Measurements from ENCODE around the gene NLRX1.

Gene NLRX1

GRCh38 chr11:119121008-119121810 is 47.3 kb upstream of the NLRX1 start, which contains the start of gene HINFP:
TSS of gene HINFP (plus strand) at chr11:119121580. CDS start at chr11:119126945, 5,365 bp downstream.
- no peaks in the 10 kb centered on the region for H3K27me3 ChIP-seq (replicated peaks; ENCODE audit: insufficient read depth, low read length)
- peak within 1 kb of the TSS; percentile 72 for H3K9ac ChIP-seq (ENCODE audit: low read length)
- no peaks in the 10 kb centered on the region for H3K9me3 ChIP-seq (replicated peaks; ENCODE audit: insufficient read depth, low read length)
- H3K36me3 ChIP-seq (replicated peaks; ENCODE audit: insufficient read depth, low read length): peaks cover 5% of the 10 kb centered on the region; the same call in 1 of the 2 replicates
- H2AFZ ChIP-seq (ENCODE audit: low read length): peak within 1 kb of the TSS; percentile 82
- H3K9me2 ChIP-seq (replicated peaks; ENCODE audit: insufficient read depth, low read length): no peaks in the 10 kb centered on the region
- peak; percentile 99 for DNase-seq
- H3K27ac ChIP-seq (ENCODE audit: low read length): peak within 1 kb of the TSS; percentile 54; the same call in 1 of the 2 replicates
- peak within 1 kb of the TSS; percentile 96 for H3K4me2 ChIP-seq (ENCODE audit: low read depth, low read length)
- H4K20me1 ChIP-seq (ENCODE audit: insufficient read depth, low read length): no peaks in the 10 kb centered on the region
- peaks cover 37% of the 10 kb centered on the region for H3K79me2 ChIP-seq (ENCODE audit: low read length)
- H3K4me1 ChIP-seq (ENCODE audit: low read length): peaks cover 11% of the 10 kb centered on the region; the same call in 1 of the 2 replicates
- TF ChIP-seq EZH2phosphoT487 (IDR thresholded peaks at IDR 0.05; ENCODE audit: low read length): no peak
- TF ChIP-seq EZH2 (optimal IDR thresholded peaks at IDR 0.05; ENCODE audit: low read depth, low read length): no peak
- TF ChIP-seq CTCF (IDR thresholded peaks at IDR 0.05; ENCODE audit: low read length): no peak
- peak within 1 kb of the TSS; percentile 93 for H3K4me3 ChIP-seq (ENCODE audit: low read length)
- H3F3A ChIP-seq (ENCODE audit: insufficient read depth, low read length): peaks cover 16% of the 10 kb centered on the region

GRCh38 chr11:119121811-119122124 is 46.8 kb upstream of the NLRX1 start:
- peak overlapping the region; percentile 75 for H2AFZ ChIP-seq (ENCODE audit: low read length)
- no peak for TF ChIP-seq EZH2 (optimal IDR thresholded peaks at IDR 0.05; ENCODE audit: low read depth, low read length)
- no peak for TF ChIP-seq CTCF (IDR thresholded peaks at IDR 0.05; ENCODE audit: low read length)
- TF ChIP-seq EZH2phosphoT487 (IDR thresholded peaks at IDR 0.05; ENCODE audit: low read length): no peak
- peak overlapping the region; percentile 92 for H3K4me2 ChIP-seq (ENCODE audit: low read depth, low read length)
- peaks cover 11% of the 10 kb centered on the region; the same call in 1 of the 2 replicates for H3K4me1 ChIP-seq (ENCODE audit: low read length)
- no peaks in the 10 kb centered on the region for H3K9me2 ChIP-seq (replicated peaks; ENCODE audit: insufficient read depth, low read length)
- H3K36me3 ChIP-seq (replicated peaks; ENCODE audit: insufficient read depth, low read length): peaks cover 5% of the 10 kb centered on the region; the same call in 1 of the 2 replicates
- peak overlapping the region; percentile 93 for H3K4me3 ChIP-seq (ENCODE audit: low read length)
- H3F3A ChIP-seq (ENCODE audit: insufficient read depth, low read length): peaks cover 16% of the 10 kb centered on the region
- peak overlapping the region; percentile 72 for H3K9ac ChIP-seq (ENCODE audit: low read length)
- peaks cover 37% of the 10 kb centered on the region for H3K79me2 ChIP-seq (ENCODE audit: low read length)
- H3K9me3 ChIP-seq (replicated peaks; ENCODE audit: insufficient read depth, low read length): no peaks in the 10 kb centered on the region
- peak overlapping the region; percentile 54; the same call in 1 of the 2 replicates for H3K27ac ChIP-seq (ENCODE audit: low read length)
- H3K27me3 ChIP-seq (replicated peaks; ENCODE audit: insufficient read depth, low read length): no peaks in the 10 kb centered on the region
- DNase-seq: no peak
- H4K20me1 ChIP-seq (ENCODE audit: insufficient read depth, low read length): no peaks in the 10 kb centered on the region

GRCh38 chr11:119125821-119126220 is 42.7 kb upstream of the NLRX1 start:
- no peaks in the 10 kb centered on the region for H4K20me1 ChIP-seq (ENCODE audit: insufficient read depth, low read length)
- no peak overlapping the region for H2AFZ ChIP-seq (ENCODE audit: low read length)
- no peaks in the 10 kb centered on the region for H3K9me3 ChIP-seq (replicated peaks; ENCODE audit: insufficient read depth, low read length)
- H3F3A ChIP-seq (ENCODE audit: insufficient read depth, low read length): peaks cover 4% of the 10 kb centered on the region
- TF ChIP-seq EZH2phosphoT487 (IDR thresholded peaks at IDR 0.05; ENCODE audit: low read length) (no peak), CTCF (IDR thresholded peaks at IDR 0.05; ENCODE audit: low read length) (no peak), EZH2 (optimal IDR thresholded peaks at IDR 0.05; ENCODE audit: low read depth, low read length) (no peak)
- H3K4me1 ChIP-seq (ENCODE audit: low read length): 0 out of 2 replicates have a peak, but pooled peaks cover 4% of the 10 kb centered on the region
- H3K9ac ChIP-seq (ENCODE audit: low read length): no peak overlapping the region
- peaks cover 37% of the 10 kb centered on the region for H3K79me2 ChIP-seq (ENCODE audit: low read length)
- no peak overlapping the region for H3K4me2 ChIP-seq (ENCODE audit: low read depth, low read length)
- H3K4me3 ChIP-seq (ENCODE audit: low read length): no peak overlapping the region
- H3K9me2 ChIP-seq (replicated peaks; ENCODE audit: insufficient read depth, low read length): no peaks in the 10 kb centered on the region
- H3K27me3 ChIP-seq (replicated peaks; ENCODE audit: insufficient read depth, low read length): no peaks in the 10 kb centered on the region
- no peak for DNase-seq
- H3K27ac ChIP-seq (ENCODE audit: low read length): no peak overlapping the region
- peaks cover 5% of the 10 kb centered on the region; the same call in 1 of the 2 replicates for H3K36me3 ChIP-seq (replicated peaks; ENCODE audit: insufficient read depth, low read length)

Data from MM.1S (cell line).